Astrocyte (in vitro differentiated cells and primary cell): ENCODE results near the gene SECISBP2L. TPM values are rescaled to one million over a fixed set of nuclear protein-coding genes. Genes with fewer than 3 reads are reported as not detected.

Source experiments
- DNase-seq: peaks from one replicate; pipeline ENCODE4 v3.0.0-alpha.2; 2010; ENCODE audit warnings: low read depth
- FAIRE-seq: peaks from 2 replicates; lab custom pipeline; 2011; peaks lifted over from hg19 to GRCh38; lab: Jason Lieb, UNC
- H2AFZ ChIP-seq: 2 replicates; pipeline ENCODE4 v1.6.0; 2012; ENCODE audit warnings: low read depth, low read length, inconsistent platforms
- H3K27ac ChIP-seq: 2 replicates; pipeline ENCODE4 v1.5.1; 2011; ENCODE audit warnings: low read depth, low read length, inconsistent platforms
- H3K27me3 ChIP-seq: 2 replicates; pipeline ENCODE4 v1.6.0; 2011; ENCODE audit warnings: low read length, inconsistent platforms; ENCODE audit not compliant: insufficient read depth
- H3K36me3 ChIP-seq: 2 replicates; pipeline ENCODE4 v1.5.1; 2011; ENCODE audit warnings: low read length, inconsistent platforms; ENCODE audit not compliant: insufficient read depth
- H3K4me1 ChIP-seq: 2 replicates; pipeline ENCODE4 v1.5.1; 2011; ENCODE audit warnings: low read length, inconsistent platforms; ENCODE audit not compliant: insufficient read depth
- H3K4me2 ChIP-seq: 2 replicates; pipeline ENCODE4 v1.6.0; 2012; ENCODE audit warnings: low read length, inconsistent platforms
- H3K4me3 ChIP-seq: 2 replicates; pipeline ENCODE4 v1.5.1; 2011; ENCODE audit warnings: low read depth, mild to moderate bottlenecking, low read length, inconsistent platforms; ENCODE audit not compliant: insufficient read depth
- H3K79me2 ChIP-seq: 2 replicates; pipeline ENCODE4 v1.6.0; 2012; ENCODE audit warnings: mild to moderate bottlenecking, low read length, inconsistent platforms; ENCODE audit not compliant: insufficient read depth
- H3K9ac ChIP-seq: 2 replicates; pipeline ENCODE4 v1.6.0; 2012; ENCODE audit warnings: mild to moderate bottlenecking, low read length, inconsistent platforms
- H3K9me3 ChIP-seq: 2 replicates; pipeline ENCODE4 v1.5.1; 2012; ENCODE audit warnings: low read depth, mild to moderate bottlenecking, low read length, inconsistent platforms; ENCODE audit not compliant: insufficient read depth
- H4K20me1 ChIP-seq: 2 replicates; pipeline ENCODE4 v1.6.0; 2012; ENCODE audit warnings: low read length, inconsistent platforms; ENCODE audit not compliant: insufficient read depth
- H3K27ac Mint-ChIP-seq: one replicate; pipeline ENCODE4 v1.8.0; 2021; ENCODE audit warnings: mild to moderate bottlenecking, mixed read lengths; ENCODE audit not compliant: unreplicated experiment
- H3K27me3 Mint-ChIP-seq: one replicate; pipeline ENCODE4 v1.8.0; 2021; ENCODE audit warnings: low read depth, mixed read lengths; ENCODE audit not compliant: unreplicated experiment
- H3K36me3 Mint-ChIP-seq: one replicate; pipeline ENCODE4 v1.8.0; 2021; ENCODE audit warnings: low read depth, mixed read lengths; ENCODE audit not compliant: unreplicated experiment
- H3K4me1 Mint-ChIP-seq: one replicate; pipeline ENCODE4 v1.8.0; 2021; ENCODE audit warnings: low read depth, mixed read lengths; ENCODE audit not compliant: unreplicated experiment
- H3K4me3 Mint-ChIP-seq: one replicate; pipeline ENCODE4 v1.8.0; 2021; ENCODE audit warnings: mild to moderate bottlenecking, moderate library complexity, mixed read lengths; ENCODE audit not compliant: unreplicated experiment
- H3K9me3 Mint-ChIP-seq: one replicate; pipeline ENCODE4 v1.8.0; 2021; ENCODE audit warnings: mild to moderate bottlenecking, mixed read lengths; ENCODE audit not compliant: unreplicated experiment
- EZH2 ChIP-seq: IDR thresholded peaks from 2 replicates; pipeline ENCODE4 v1.6.1; 2012; ENCODE audit warnings: mild to moderate bottlenecking, low read length, inconsistent platforms; ENCODE audit not compliant: insufficient read depth
- total RNA-seq: library from RNA; stranded (reverse); gene quantifications from 2 replicates; pipeline ENCODE4 v1.2.1, GENCODE V29; 2021
- TF ChIP-seq, protein P1 (sequence below): IDR thresholded peaks from 2 replicates; pipeline ENCODE4 v1.5.1; 2011; ENCODE audit warnings: low read depth, mild to moderate bottlenecking, inconsistent platforms, low read length, moderate library complexity; ENCODE audit not compliant: insufficient read depth

Gene SECISBP2L
- total RNA-seq, 1 donor from 2014 or later, result 52.5 TPM

DNA sequence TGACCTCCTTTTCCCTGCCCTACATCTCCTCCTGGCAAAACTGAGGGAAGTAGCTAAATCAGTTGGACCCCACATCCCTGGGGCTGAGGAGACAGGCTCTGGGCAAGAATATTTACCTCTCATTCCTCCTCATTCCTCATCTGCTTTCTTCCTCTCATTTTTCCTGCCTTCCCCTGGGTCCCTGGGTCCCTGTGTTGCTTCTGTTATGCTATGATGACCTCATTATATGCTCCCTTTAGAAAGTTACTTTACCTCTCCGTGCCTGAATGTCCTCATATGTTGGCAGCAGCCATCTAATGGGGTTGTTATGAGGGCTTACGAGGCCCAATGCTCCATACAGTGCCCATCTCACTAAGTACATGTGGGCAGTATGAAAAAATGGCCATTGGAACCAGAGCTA is 81.3 kb downstream of the SECISBP2L start:
- Histone ChIP-seq H3K27me3 (no peaks in the 10 kb centered on the region), H3K79me2 (peaks cover 3% of the 10 kb centered on the region), H3K36me3 (no peaks in the 10 kb centered on the region), H4K20me1 (no peaks in the 10 kb centered on the region), H3K9ac (no peak overlapping the region), H3K4me1 (peaks cover 27% of the 10 kb centered on the region), H3K4me3 (no peak overlapping the region), H3K27ac (no peak overlapping the region), H3K9me3 (no peaks in the 10 kb centered on the region), H2AFZ (no peak overlapping the region), H3K4me2 (no peak overlapping the region)
- DNase-seq, result no peak
- Mint-ChIP-seq H3K4me3 (no peak overlapping the region), H3K27me3 (peaks cover 12% of the 10 kb centered on the region), H3K9me3 (no peaks in the 10 kb centered on the region), H3K27ac (peak overlapping the region; percentile 3), H3K4me1 (peaks cover 21% of the 10 kb centered on the region), H3K36me3 (no peaks in the 10 kb centered on the region)
- TF ChIP-seq EZH2, result no peak
- TF ChIP-seq, protein P1, sequence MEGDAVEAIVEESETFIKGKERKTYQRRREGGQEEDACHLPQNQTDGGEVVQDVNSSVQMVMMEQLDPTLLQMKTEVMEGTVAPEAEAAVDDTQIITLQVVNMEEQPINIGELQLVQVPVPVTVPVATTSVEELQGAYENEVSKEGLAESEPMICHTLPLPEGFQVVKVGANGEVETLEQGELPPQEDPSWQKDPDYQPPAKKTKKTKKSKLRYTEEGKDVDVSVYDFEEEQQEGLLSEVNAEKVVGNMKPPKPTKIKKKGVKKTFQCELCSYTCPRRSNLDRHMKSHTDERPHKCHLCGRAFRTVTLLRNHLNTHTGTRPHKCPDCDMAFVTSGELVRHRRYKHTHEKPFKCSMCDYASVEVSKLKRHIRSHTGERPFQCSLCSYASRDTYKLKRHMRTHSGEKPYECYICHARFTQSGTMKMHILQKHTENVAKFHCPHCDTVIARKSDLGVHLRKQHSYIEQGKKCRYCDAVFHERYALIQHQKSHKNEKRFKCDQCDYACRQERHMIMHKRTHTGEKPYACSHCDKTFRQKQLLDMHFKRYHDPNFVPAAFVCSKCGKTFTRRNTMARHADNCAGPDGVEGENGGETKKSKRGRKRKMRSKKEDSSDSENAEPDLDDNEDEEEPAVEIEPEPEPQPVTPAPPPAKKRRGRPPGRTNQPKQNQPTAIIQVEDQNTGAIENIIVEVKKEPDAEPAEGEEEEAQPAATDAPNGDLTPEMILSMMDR, result no peak
- FAIRE-seq, result no peak

DNA sequence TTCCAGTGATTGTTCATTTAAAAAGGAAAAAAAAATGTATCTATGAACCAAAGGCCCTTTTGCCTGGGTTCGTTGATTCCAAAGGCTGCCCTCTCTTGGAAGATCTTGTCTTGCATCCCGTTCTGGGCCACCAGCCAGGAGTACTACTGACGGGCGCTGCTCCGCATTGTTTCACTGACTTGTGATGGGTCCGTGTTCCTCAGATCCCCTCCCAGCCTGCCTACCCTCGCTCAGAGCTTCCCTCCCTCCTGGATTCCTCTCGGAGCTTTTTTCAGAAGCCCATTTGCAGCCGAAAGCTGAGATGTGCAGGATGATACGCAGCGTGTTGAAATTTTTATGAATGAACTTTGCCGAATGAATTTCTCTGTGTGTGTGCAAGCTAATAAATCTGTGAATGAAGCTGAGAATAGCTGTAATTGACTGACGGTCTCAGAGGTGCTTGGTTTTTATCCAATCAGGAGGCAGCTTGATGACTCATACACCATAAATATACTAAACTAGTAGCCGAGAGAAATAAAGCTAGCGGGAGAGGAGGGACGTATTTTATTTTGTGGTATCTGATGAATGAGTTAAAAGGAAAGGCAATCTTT is 82.6 kb downstream of the SECISBP2L start, which contains the start of gene SHC4:
Gene SHC4 (minus strand): TSS at position 396 of the 590 bp plus-strand sequence. CDS start 904 bp downstream, outside the sequence.
- H3K4me1 ChIP-seq, result peaks cover 27% of the 10 kb centered on the region
- peak within 1 kb of the TSS; percentile 93 for H3K4me2 ChIP-seq
- peak; percentile 73 for DNase-seq
- peak within 1 kb of the TSS; percentile 89 for H3K4me3 Mint-ChIP-seq
- H3K27me3 Mint-ChIP-seq, result peaks cover 12% of the 10 kb centered on the region
- H3K79me2 ChIP-seq, result peaks cover 3% of the 10 kb centered on the region
- H3K4me3 ChIP-seq, result peak within 1 kb of the TSS; percentile 74
- H3K27me3 ChIP-seq, result no peaks in the 10 kb centered on the region
- H3K9me3 Mint-ChIP-seq, result no peaks in the 10 kb centered on the region
- no peaks in the 10 kb centered on the region for H3K36me3 ChIP-seq
- peak within 1 kb of the TSS; percentile 80 for H2AFZ ChIP-seq
- peak; percentile 80 for FAIRE-seq
- peak within 1 kb of the TSS; percentile 13 for H3K27ac Mint-ChIP-seq
- H3K27ac ChIP-seq, result peak within 1 kb of the TSS; percentile 35
- peak within 1 kb of the TSS; percentile 71 for H3K9ac ChIP-seq
- H3K36me3 Mint-ChIP-seq, result no peaks in the 10 kb centered on the region
- no peaks in the 10 kb centered on the region for H3K9me3 ChIP-seq
- peaks cover 21% of the 10 kb centered on the region for H3K4me1 Mint-ChIP-seq
- H4K20me1 ChIP-seq, result no peaks in the 10 kb centered on the region
- TF ChIP-seq, protein P1, result peak; percentile 23
- no peak for TF ChIP-seq EZH2
